WERI-Rb-1 (cell line): ENCODE data around the gene CSNK1G2.
A peak's percentile ranks its signal among the peaks of the same experiment; 100 is the strongest.

Experiments used
- DNase-seq: peaks from one replicate; pipeline ENCODE4 v3.0.0-alpha.2; 2020
- H3K27ac ChIP-seq: fragments of 250-450 bp; sonication (Bioruptor Pico); 2 replicates; pipeline ENCODE4 v1.5.1; 2020; ENCODE audit warnings: mild to moderate bottlenecking, moderate library complexity
- H3K27me3 ChIP-seq: fragments of 250-450 bp; sonication (Bioruptor Pico); 2 replicates; pipeline ENCODE4 v1.5.1; 2021; ENCODE audit warnings: mild to moderate bottlenecking, low read depth, moderate library complexity; ENCODE audit not compliant: insufficient read depth, severe bottlenecking
- H3K36me3 ChIP-seq: fragments of 250-450 bp; sonication (Bioruptor Pico); 2 replicates; pipeline ENCODE4 v1.5.1; 2020; ENCODE audit warnings: mild to moderate bottlenecking, moderate library complexity
- H3K4me3 ChIP-seq: 2 replicates; pipeline ENCODE4 v1.5.1; 2011; ENCODE audit warnings: low read depth, mild to moderate bottlenecking, control low read depth, low read length
- H3K9me3 ChIP-seq: fragments of 250-450 bp; sonication (Bioruptor Pico); 2 replicates; pipeline ENCODE4 v1.5.1; 2021; ENCODE audit warnings: mild to moderate bottlenecking, moderate library complexity; ENCODE audit not compliant: severe bottlenecking
- TF ChIP-seq, protein P1 (sequence below): IDR thresholded peaks from 2 replicates; pipeline ENCODE4 v1.5.1; 2011; ENCODE audit warnings: low read depth, mild to moderate bottlenecking, control low read depth, inconsistent platforms, low read length

CSNK1G2 gene

GRCh38 chr19:1941146-1942077 lies at the start of gene CSNK1G2:
Gene CSNK1G2, plus strand, starts transcription at chr19:1941172. Its CDS starts 28,601 bp downstream, at chr19:1969773.
- no peak for DNase-seq
- H3K36me3 ChIP-seq: no peaks in the 10 kb centered on the region; the same call in 1 of the 2 replicates
- H3K4me3 ChIP-seq: peak within 1 kb of the TSS; percentile 63
- no peaks in the 10 kb centered on the region for H3K27me3 ChIP-seq
- no peaks in the 10 kb centered on the region for H3K9me3 ChIP-seq
- TF ChIP-seq, protein P1, sequence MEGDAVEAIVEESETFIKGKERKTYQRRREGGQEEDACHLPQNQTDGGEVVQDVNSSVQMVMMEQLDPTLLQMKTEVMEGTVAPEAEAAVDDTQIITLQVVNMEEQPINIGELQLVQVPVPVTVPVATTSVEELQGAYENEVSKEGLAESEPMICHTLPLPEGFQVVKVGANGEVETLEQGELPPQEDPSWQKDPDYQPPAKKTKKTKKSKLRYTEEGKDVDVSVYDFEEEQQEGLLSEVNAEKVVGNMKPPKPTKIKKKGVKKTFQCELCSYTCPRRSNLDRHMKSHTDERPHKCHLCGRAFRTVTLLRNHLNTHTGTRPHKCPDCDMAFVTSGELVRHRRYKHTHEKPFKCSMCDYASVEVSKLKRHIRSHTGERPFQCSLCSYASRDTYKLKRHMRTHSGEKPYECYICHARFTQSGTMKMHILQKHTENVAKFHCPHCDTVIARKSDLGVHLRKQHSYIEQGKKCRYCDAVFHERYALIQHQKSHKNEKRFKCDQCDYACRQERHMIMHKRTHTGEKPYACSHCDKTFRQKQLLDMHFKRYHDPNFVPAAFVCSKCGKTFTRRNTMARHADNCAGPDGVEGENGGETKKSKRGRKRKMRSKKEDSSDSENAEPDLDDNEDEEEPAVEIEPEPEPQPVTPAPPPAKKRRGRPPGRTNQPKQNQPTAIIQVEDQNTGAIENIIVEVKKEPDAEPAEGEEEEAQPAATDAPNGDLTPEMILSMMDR: no peak
- H3K27ac ChIP-seq: peak within 1 kb of the TSS; percentile 88

DNA sequence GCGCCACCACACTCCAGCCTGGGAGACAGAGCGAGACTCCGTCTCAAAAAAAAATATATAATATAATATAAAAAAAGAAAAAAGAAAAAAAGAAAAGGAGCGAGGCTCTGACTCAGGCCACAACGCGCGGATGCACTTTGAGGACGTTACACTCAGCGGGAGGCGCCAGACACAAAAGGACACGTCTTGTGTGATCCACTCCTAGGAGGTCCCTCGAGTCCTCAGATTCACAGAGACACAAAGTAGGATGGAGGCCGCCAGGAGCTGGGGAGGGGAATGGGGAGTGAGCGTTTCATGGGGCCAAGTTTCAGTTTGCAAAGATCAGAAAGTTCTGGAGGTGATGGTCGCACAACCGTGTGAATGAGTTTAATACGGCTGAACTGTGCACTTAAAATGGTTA lies 47.2 kb upstream of the CSNK1G2 start:
- H3K36me3 ChIP-seq: no peaks in the 10 kb centered on the region
- no peak overlapping the region for H3K27ac ChIP-seq
- no peaks in the 10 kb centered on the region for H3K27me3 ChIP-seq
- DNase-seq: no peak
- H3K9me3 ChIP-seq: no peaks in the 10 kb centered on the region
- TF ChIP-seq, protein P1: no peak
- no peak overlapping the region for H3K4me3 ChIP-seq

DNA sequence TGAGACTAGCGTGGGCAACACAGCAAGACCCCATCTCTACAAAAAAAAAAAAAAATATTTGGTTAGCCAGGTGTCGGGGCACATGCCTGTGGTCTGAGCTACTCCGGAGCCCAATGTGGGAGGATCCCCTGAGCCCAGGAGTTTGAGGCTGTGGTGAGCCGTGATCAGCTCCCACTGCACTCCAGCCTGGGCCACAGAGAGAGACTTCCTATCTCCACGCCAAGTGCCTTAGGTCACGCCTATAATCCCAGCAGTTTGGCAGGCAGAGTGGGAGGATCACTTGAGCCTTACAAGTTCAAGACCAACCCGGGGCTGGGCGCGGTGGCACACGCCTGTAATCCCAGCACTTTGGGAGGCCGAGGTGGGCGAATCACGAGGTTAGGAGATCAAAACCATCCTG lies 44.5 kb upstream of the CSNK1G2 start:
- TF ChIP-seq, protein P1: no peak
- Histone ChIP-seq H3K9me3 (no peaks in the 10 kb centered on the region), H3K27ac (no peak overlapping the region), H3K27me3 (no peaks in the 10 kb centered on the region), H3K4me3 (no peak overlapping the region), H3K36me3 (no peaks in the 10 kb centered on the region)
- DNase-seq: no peak

DNA sequence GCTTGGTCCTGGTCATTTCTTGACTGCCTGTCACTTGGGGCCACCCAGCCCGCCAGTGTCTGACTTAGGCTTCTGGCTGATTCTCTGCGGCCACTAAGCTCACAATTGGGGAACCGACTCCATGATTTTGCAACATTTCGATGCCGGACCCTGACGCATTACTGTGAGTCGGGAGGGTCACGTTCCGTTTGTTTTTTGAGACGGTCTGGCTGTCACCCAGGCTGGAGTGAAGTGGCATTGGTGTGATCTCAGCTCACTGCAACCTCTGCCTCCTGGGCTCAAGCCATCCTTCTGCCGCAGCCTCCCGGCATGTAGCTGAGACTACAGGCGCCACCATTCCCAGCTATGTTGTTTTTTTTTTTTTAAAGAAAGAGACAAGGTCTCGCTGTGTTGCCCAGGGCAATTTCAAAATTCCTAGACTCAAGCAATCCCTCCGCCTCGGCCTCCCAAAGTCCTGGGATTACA lies 39.0 kb upstream of the CSNK1G2 start:
- Histone ChIP-seq H3K4me3 (no peak overlapping the region), H3K36me3 (peaks cover 12% of the 10 kb centered on the region), H3K27me3 (no peaks in the 10 kb centered on the region), H3K27ac (no peak overlapping the region), H3K9me3 (no peaks in the 10 kb centered on the region)
- no peak for DNase-seq
- TF ChIP-seq, protein P1: no peak

DNA sequence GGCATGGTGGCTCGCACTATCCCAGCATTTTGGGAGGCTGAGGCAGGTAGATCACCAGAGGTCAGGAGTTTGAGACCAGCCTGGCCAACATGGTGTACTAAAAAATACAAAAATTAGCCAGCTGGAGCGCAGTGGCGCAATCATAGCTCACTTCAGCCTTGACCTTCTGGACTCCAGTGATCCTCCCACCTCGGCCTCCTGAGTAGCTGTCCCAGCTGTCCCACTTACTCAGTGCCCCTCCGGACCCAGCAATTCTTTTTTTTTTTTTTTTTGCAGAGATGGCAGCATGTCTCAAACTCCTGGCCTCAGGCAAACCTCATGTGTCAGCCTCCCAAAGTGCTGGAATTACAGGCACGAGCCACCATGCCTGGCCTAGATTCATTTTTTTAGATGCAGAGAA lies 38.0 kb upstream of the CSNK1G2 start:
- Histone ChIP-seq H3K27ac (no peak overlapping the region), H3K27me3 (no peaks in the 10 kb centered on the region), H3K36me3 (peaks cover 12% of the 10 kb centered on the region), H3K9me3 (no peaks in the 10 kb centered on the region), H3K4me3 (no peak overlapping the region)
- TF ChIP-seq, protein P1: no peak
- no peak for DNase-seq

- no peaks in the 10 kb centered on the region for H3K9me3 ChIP-seq
- peak overlapping the region; percentile 68 for H3K27ac ChIP-seq
- peak overlapping the region; percentile 43 for H3K4me3 ChIP-seq
- DNase-seq: no peak
- TF ChIP-seq, protein P1: no peak
- H3K27me3 ChIP-seq: no peaks in the 10 kb centered on the region
- peaks cover 24% of the 10 kb centered on the region for H3K36me3 ChIP-seq
These were observed 36.2 kb upstream of the CSNK1G2 start for GRCh38 chr19:1904860-1905109.
